Hepatocyte (in vitro differentiated cells): ENCODE measurements around the gene CCDC197. TPM values are rescaled to one million over a fixed set of nuclear protein-coding genes. Genes with fewer than 3 reads are reported as not detected.

ENCODE experiments used
- DNase-seq: peaks from one replicate; pipeline ENCODE4 v3.0.0-alpha.2; 2016; ENCODE audit warnings: low spot score
- H2AFZ ChIP-seq: fragments of 200-600 bp; sonication (generic); 2 replicates; pipeline ENCODE4 v1.6.0; 2016; ENCODE audit warnings: antibody characterized with exemption, mild to moderate bottlenecking
- H3K27ac ChIP-seq: fragments of 200-600 bp; sonication (generic); 2 replicates; pipeline ENCODE4 v1.5.1; 2016; ENCODE audit warnings: mild to moderate bottlenecking
- H3K27me3 ChIP-seq: fragments of 200-600 bp; sonication (generic); 2 replicates; pipeline ENCODE4 v1.6.1; 2016
- H3K36me3 ChIP-seq: fragments of 200-600 bp; sonication (generic); replicated peaks from 2 replicates; pipeline ENCODE4 v1.5.1; 2016; ENCODE audit warnings: low read depth; ENCODE audit not compliant: insufficient read depth
- H3K4me1 ChIP-seq: fragments of 200-600 bp; sonication (generic); 2 replicates; pipeline ENCODE4 v1.5.1; 2016; ENCODE audit warnings: mild to moderate bottlenecking, moderate library complexity; ENCODE audit not compliant: insufficient read depth
- H3K4me2 ChIP-seq: fragments of 200-600 bp; sonication (generic); 2 replicates; pipeline ENCODE4 v1.6.0; 2016
- H3K4me3 ChIP-seq: fragments of 200-600 bp; sonication (generic); 2 replicates; pipeline ENCODE4 v1.5.1; 2016; ENCODE audit warnings: mild to moderate bottlenecking
- H3K79me2 ChIP-seq: fragments of 200-600 bp; sonication (generic); 2 replicates; pipeline ENCODE4 v1.6.0; 2017; ENCODE audit warnings: mild to moderate bottlenecking
- H3K9me2 ChIP-seq: fragments of 200-600 bp; sonication (generic); replicated peaks from 2 replicates; pipeline ENCODE4 v1.6.0; 2017; ENCODE audit warnings: mild to moderate bottlenecking; ENCODE audit not compliant: insufficient read depth
- H3K9me3 ChIP-seq: fragments of 200-600 bp; sonication (generic); 2 replicates; pipeline ENCODE4 v1.5.1; 2016; ENCODE audit warnings: low read depth, mild to moderate bottlenecking
- H4K20me1 ChIP-seq: fragments of 200-600 bp; sonication (generic); 2 replicates; pipeline ENCODE4 v1.6.0; 2016; ENCODE audit warnings: mild to moderate bottlenecking; ENCODE audit not compliant: insufficient read depth, poor library complexity, severe bottlenecking
- CTCF ChIP-seq: fragments of 200-600 bp; sonication (generic); IDR thresholded peaks from 2 replicates; pipeline ENCODE4 v1.5.1; 2016; ENCODE audit warnings: antibody characterized with exemption, mild to moderate bottlenecking; ENCODE audit not compliant: poor library complexity
- EZH2 ChIP-seq: fragments of 200-600 bp; sonication (generic); IDR thresholded peaks from 2 replicates; pipeline ENCODE4 v1.6.1; 2016; ENCODE audit warnings: antibody characterized with exemption, mild to moderate bottlenecking, borderline replicate concordance
- EZH2phosphoT487 ChIP-seq: fragments of 200-600 bp; sonication (generic); IDR thresholded peaks from one replicate; pipeline ENCODE4 v1.6.1; 2018; ENCODE audit warnings: antibody characterized with exemption, mild to moderate bottlenecking, low read depth, moderate library complexity; ENCODE audit not compliant: unreplicated experiment, severe bottlenecking
- WGBS: methylation state at CpG from one replicate; pipeline ENCODE4 v1.1.6; 2016; ENCODE audit warnings: low lambda C conversion rate; ENCODE audit errors: missing lambda C conversion rate; 5-methylcytosine and 5-hydroxymethylcytosine counted together
- polyA plus RNA-seq: library from polyadenylated mRNA; unstranded; fragments of >200 nt; fragmentation: Nextera tagmentation; extraction: Ambion mirVana; gene quantifications from 2 replicates; pipeline ENCODE4 v1.2.1, GENCODE V29; 2016
- total RNA-seq: library from RNA; depleted of rRNA; stranded (reverse); fragments of >200 nt; gene quantifications from 2 replicates; pipeline ENCODE4 v1.2.3, GENCODE V29; 2014

CCDC197 gene
- total and polyA plus RNA-seq, 2 experiments from 2014 or later = not detected

GRCh38 chr14:94036313-94037167 lies 39.4 kb downstream of the CCDC197 start:
- H3K4me1 ChIP-seq = no peaks in the 10 kb centered on the region
- no peaks in the 10 kb centered on the region for H3K27me3 ChIP-seq
- H3K36me3 ChIP-seq = no peaks in the 10 kb centered on the region
- H3K4me3 ChIP-seq = no peak overlapping the region
- no peak overlapping the region for H3K27ac ChIP-seq
- no peaks in the 10 kb centered on the region for H3K79me2 ChIP-seq
- WGBS = 37% methylated on average over 12 of the region's 12 CpGs
- no peak overlapping the region for H3K4me2 ChIP-seq
- DNase-seq = peak; percentile 80
- H2AFZ ChIP-seq = no peak overlapping the region
- TF ChIP-seq CTCF = peak; percentile 68
- no peak for TF ChIP-seq EZH2phosphoT487
- H4K20me1 ChIP-seq = no peaks in the 10 kb centered on the region
- no peaks in the 10 kb centered on the region for H3K9me3 ChIP-seq
- no peaks in the 10 kb centered on the region for H3K9me2 ChIP-seq

GRCh38 chr14:94037954-94038353 lies 40.9 kb downstream of the CCDC197 start:
- Histone ChIP-seq H3K9me3 (no peaks in the 10 kb centered on the region), H3K9me2 (no peaks in the 10 kb centered on the region), H2AFZ (no peak overlapping the region), H4K20me1 (no peaks in the 10 kb centered on the region), H3K4me3 (no peak overlapping the region), H3K4me2 (no peak overlapping the region), H3K4me1 (no peaks in the 10 kb centered on the region), H3K27ac (no peak overlapping the region), H3K27me3 (no peaks in the 10 kb centered on the region), H3K36me3 (no peaks in the 10 kb centered on the region), H3K79me2 (no peaks in the 10 kb centered on the region)
- DNase-seq = no peak
- TF ChIP-seq EZH2 (no peak), CTCF (no peak), EZH2phosphoT487 (no peak)
- 95% methylated on average over 9 of the region's 9 CpGs for WGBS

GRCh38 chr14:94038510-94038909 lies 41.4 kb downstream of the CCDC197 start:
- no peak for DNase-seq
- Histone ChIP-seq H3K36me3 (no peaks in the 10 kb centered on the region), H3K4me1 (no peaks in the 10 kb centered on the region), H3K9me2 (no peaks in the 10 kb centered on the region), H3K9me3 (no peaks in the 10 kb centered on the region), H4K20me1 (no peaks in the 10 kb centered on the region), H3K27ac (no peak overlapping the region), H3K4me2 (no peak overlapping the region), H3K4me3 (no peak overlapping the region), H3K79me2 (no peaks in the 10 kb centered on the region), H2AFZ (no peak overlapping the region), H3K27me3 (no peaks in the 10 kb centered on the region)
- TF ChIP-seq EZH2phosphoT487 = no peak
- TF ChIP-seq CTCF = no peak
- TF ChIP-seq EZH2 = no peak
- WGBS = 86% methylated on average over 7 of the region's 7 CpGs
